ENCODE measurements around the gene SLC7A8.

SLC7A8 gene

GRCh38 chr14:23104070-23104590 lies 79.3 kb downstream of the SLC7A8 start:
- no peak overlapping the region for H3K4me3 ChIP-seq (replicated peaks; ENCODE audit: low read depth, low read length)
- TF ChIP-seq CTCF (IDR thresholded peaks at IDR 0.05; ENCODE audit: low read length, missing control alignments): no peak
- no peak for DNase-seq (ENCODE audit: low read depth)

- no peak for DNase-seq (ENCODE audit: low read depth)
- H3K4me3 ChIP-seq (replicated peaks; ENCODE audit: low read depth, low read length): no peak overlapping the region
- no peak for TF ChIP-seq CTCF (IDR thresholded peaks at IDR 0.05; ENCODE audit: low read length, missing control alignments)
These were observed 79.9 kb downstream of the SLC7A8 start for GRCh38 chr14:23103581-23103980.

GRCh38 chr14:23102801-23103200 lies 80.7 kb downstream of the SLC7A8 start:
- H3K4me3 ChIP-seq (replicated peaks; ENCODE audit: low read depth, low read length): no peak overlapping the region
- no peak for DNase-seq (ENCODE audit: low read depth)
- TF ChIP-seq CTCF (IDR thresholded peaks at IDR 0.05; ENCODE audit: low read length, missing control alignments): no peak

GRCh38 chr14:23101986-23102625 lies 81.4 kb downstream of the SLC7A8 start:
- DNase-seq (ENCODE audit: low read depth): no peak
- TF ChIP-seq CTCF (IDR thresholded peaks at IDR 0.05; ENCODE audit: low read length, missing control alignments): no peak
- H3K4me3 ChIP-seq (replicated peaks; ENCODE audit: low read depth, low read length): no peak overlapping the region

GRCh38 chr14:23101213-23101970 lies 82.1 kb downstream of the SLC7A8 start:
- no peak for TF ChIP-seq CTCF (IDR thresholded peaks at IDR 0.05; ENCODE audit: low read length, missing control alignments)
- no peak overlapping the region for H3K4me3 ChIP-seq (replicated peaks; ENCODE audit: low read depth, low read length)
- no peak for DNase-seq (ENCODE audit: low read depth)

- no peak for TF ChIP-seq CTCF (IDR thresholded peaks at IDR 0.05; ENCODE audit: low read length, missing control alignments)
- H3K4me3 ChIP-seq (replicated peaks; ENCODE audit: low read depth, low read length): no peak overlapping the region
- no peak for DNase-seq (ENCODE audit: low read depth)
These were observed 84.1 kb downstream of the SLC7A8 start for GRCh38 chr14:23099212-23099861.
